GM12892 (cell line): ENCODE measurements around the gene SH3RF3.

ENCODE experiments used
- POLR2A ChIP-seq: IDR thresholded peaks from 2 replicates; pipeline ENCODE4 v1.6.1; 2011; ENCODE audit warnings: low read depth, low read length, control low read depth
- POLR2AphosphoS5 ChIP-seq: IDR thresholded peaks from 2 replicates; pipeline ENCODE4 v1.6.1; 2011; ENCODE audit warnings: low read depth, low read length, control low read depth
- TAF1 ChIP-seq: IDR thresholded peaks from 2 replicates; pipeline ENCODE4 v1.6.1; 2011; ENCODE audit warnings: low read depth, mild to moderate bottlenecking, control low read depth, low read length, borderline replicate concordance

GRCh38 chr2:109549016-109549590, 420.1 kb downstream of the SH3RF3 start:
- TF ChIP-seq POLR2AphosphoS5 (no peak), POLR2A (no peak), TAF1 (no peak)
